SJSA1 (cell line): ENCODE data around the gene FAM83D. TPM values are rescaled to one million over a fixed set of nuclear protein-coding genes. Genes with fewer than 3 reads are reported as not detected.

Experiments used
- DNase-seq, 2 experiments: peaks; one replicate each; pipeline ENCODE4 v3.0.0-alpha.2; 2015 to 2020; ENCODE audit warnings: low spot score in 2 of 2, low read depth in 1 of 2
- H3K27ac ChIP-seq: fragments of 250-450 bp; sonication (Bioruptor Pico); 2 replicates; pipeline ENCODE4 v1.5.1; 2020; ENCODE audit warnings: mild to moderate bottlenecking, moderate library complexity
- H3K27me3 ChIP-seq: fragments of 250-450 bp; sonication (Bioruptor Pico); replicated peaks from 2 replicates; pipeline ENCODE4 v1.5.1; 2020; ENCODE audit warnings: mild to moderate bottlenecking, moderate library complexity
- H3K36me3 ChIP-seq: fragments of 250-450 bp; sonication (Bioruptor Pico); 2 replicates; pipeline ENCODE4 v1.5.1; 2020; ENCODE audit warnings: mild to moderate bottlenecking
- H3K4me1 ChIP-seq: fragments of 250-450 bp; sonication (Bioruptor Pico); replicated peaks from 2 replicates; pipeline ENCODE4 v1.6.1; 2021; ENCODE audit warnings: mild to moderate bottlenecking
- H3K4me3 ChIP-seq: fragments of 250-450 bp; sonication (Bioruptor Pico); 2 replicates; pipeline ENCODE4 v1.5.1; 2020; ENCODE audit warnings: mild to moderate bottlenecking
- H3K9me3 ChIP-seq: fragments of 250-450 bp; sonication (Bioruptor Pico); replicated peaks from 2 replicates; pipeline ENCODE4 v1.5.1; 2020; ENCODE audit warnings: mild to moderate bottlenecking
- total RNA-seq: library from RNA; depleted of rRNA; stranded (reverse); fragments of >200 nt; shearing (Covaris generic); gene quantifications from 2 replicates; pipeline ENCODE4 v1.2.3, GENCODE V29; 2014; rRNA removed

The FAM83D gene, protein sequence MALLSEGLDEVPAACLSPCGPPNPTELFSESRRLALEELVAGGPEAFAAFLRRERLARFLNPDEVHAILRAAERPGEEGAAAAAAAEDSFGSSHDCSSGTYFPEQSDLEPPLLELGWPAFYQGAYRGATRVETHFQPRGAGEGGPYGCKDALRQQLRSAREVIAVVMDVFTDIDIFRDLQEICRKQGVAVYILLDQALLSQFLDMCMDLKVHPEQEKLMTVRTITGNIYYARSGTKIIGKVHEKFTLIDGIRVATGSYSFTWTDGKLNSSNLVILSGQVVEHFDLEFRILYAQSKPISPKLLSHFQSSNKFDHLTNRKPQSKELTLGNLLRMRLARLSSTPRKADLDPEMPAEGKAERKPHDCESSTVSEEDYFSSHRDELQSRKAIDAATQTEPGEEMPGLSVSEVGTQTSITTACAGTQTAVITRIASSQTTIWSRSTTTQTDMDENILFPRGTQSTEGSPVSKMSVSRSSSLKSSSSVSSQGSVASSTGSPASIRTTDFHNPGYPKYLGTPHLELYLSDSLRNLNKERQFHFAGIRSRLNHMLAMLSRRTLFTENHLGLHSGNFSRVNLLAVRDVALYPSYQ
- total RNA-seq, result 71.4 and 85.6 TPM in 2 replicates

DNA sequence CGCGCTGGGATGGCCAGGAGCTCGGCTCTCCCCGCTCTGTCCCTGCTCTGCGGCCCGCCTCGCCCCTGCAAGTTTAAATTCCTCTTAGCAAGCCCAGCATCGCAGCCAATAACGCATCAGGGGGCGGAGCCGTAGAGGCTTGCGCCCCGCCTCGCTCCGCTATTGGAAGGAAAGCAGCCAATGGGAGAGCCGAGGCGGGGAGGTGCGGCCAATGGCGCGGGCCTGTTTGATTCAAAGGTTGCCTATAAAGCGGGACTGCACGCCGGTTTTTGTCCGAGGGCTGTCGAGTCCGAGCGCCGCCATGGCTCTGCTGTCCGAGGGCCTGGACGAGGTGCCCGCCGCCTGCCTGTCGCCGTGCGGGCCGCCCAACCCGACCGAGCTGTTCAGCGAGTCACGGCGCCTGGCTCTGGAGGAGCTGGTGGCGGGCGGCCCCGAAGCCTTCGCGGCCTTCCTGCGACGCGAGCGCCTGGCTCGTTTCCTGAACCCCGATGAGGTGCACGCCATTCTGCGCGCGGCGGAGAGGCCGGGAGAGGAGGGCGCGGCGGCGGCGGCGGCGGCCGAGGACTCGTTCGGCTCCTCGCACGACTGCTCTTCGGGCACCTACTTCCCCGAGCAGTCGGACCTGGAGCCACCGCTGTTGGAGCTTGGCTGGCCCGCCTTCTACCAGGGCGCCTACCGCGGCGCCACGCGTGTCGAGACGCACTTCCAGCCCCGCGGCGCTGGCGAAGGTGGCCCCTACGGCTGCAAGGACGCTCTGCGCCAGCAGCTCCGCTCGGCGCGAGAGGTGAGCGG, at the start of gene FAM83D:
Gene FAM83D (plus strand): TSS at position 276 of the 792 bp plus-strand sequence. CDS start 26 bp downstream, at position 302.
- peak within 1 kb of the TSS; percentile 74 for H3K27ac ChIP-seq

DNA sequence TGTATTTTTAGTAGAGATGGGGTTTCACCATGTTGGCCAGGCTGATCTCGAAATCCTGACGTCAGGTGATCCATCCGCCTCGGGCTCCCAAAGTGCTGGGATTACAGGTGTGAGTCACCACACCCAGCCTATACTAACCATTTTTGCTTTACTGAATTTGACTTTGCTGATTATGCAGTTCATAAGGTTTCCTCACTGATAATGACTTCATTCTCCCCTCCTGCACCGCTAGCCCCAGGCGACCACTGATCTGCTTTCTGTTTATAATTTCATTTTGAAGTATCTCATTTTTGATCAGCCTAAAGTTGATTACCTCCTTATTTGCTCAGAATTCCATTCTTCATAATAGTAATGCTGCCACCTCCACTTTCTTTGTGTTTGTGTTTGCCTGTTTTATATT, 48.7 kb upstream of the FAM83D start:
- no peak for DNase-seq
- Histone ChIP-seq H3K27ac (no peak overlapping the region), H3K4me1 (no peaks in the 10 kb centered on the region), H3K27me3 (peaks cover 24% of the 10 kb centered on the region), H3K4me3 (no peak overlapping the region), H3K36me3 (no peaks in the 10 kb centered on the region), H3K9me3 (no peaks in the 10 kb centered on the region)

More for the DNA sequence above, at the start of gene FAM83D:
- Histone ChIP-seq H3K9me3 (0 out of 2 replicates have a peak, but pooled peaks cover 4% of the 10 kb centered on the region), H3K27me3 (peaks cover 3% of the 10 kb centered on the region; the same call in 1 of the 2 replicates), H3K4me3 (peak within 1 kb of the TSS; percentile 88), H3K36me3 (peaks cover 40% of the 10 kb centered on the region), H3K4me1 (peaks cover 19% of the 10 kb centered on the region)
- peak; percentile 98 for DNase-seq

DNA sequence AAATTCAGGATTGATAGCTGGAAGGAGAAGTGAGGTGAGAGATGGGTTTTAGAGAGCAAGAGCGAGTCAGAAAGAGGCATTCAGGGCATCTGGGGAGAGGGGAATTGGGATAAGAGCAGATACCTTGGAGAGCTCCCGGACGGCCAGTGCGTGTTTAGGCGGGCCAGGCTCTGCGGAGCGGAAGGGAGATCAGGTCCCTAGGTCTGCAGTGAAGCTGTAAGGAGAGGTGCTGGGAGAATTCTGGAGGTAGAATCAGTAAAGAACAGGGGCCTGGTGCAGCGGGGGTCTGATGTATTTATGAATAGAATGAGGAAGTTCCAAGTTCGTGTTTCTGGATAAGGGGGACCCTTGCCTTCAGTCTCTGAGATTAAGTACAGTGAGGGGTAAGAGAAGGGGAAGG, 47.4 kb upstream of the FAM83D start:
- Histone ChIP-seq H3K4me3 (no peak overlapping the region), H3K4me1 (no peaks in the 10 kb centered on the region), H3K27ac (no peak overlapping the region), H3K9me3 (no peaks in the 10 kb centered on the region), H3K36me3 (no peaks in the 10 kb centered on the region), H3K27me3 (peaks cover 36% of the 10 kb centered on the region)
- DNase-seq, result no peak

DNA sequence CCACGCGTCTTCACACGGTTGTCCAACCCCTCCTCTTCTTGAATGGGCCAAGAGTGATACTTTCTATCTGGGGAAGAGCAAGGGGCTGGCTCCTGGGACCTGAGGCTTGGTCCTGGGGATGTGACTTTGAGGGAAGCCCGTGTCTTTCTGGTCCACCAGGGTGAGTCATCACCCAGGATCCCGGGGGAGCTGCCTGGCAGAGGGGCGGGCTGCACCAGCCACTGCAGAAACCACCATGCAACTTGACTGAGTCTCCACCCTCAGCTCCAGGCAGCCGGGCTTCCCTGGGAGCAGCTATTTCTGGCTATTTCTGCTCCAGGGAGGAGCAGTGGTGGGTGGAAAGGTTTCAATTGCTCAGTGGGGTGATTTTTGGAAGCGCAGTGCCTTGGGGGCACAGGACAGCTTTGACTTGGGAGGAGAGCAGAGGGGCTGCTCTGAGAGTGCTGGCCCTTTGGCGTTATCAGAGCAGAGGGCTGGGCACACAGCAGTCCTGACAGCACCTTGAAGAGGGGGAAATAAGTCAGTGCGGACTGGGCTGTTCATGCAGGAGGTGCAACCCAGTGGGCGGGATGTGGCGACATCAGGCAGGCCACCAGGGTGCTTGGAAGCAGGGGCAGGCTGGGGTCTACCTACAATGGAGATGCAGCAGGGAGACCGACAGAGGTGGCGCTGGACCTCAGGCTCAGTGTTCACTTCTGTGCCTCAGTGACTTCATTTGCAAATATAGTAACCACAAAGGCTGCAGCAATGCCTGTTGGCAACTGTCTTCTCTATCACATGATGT, 45.1 kb upstream of the FAM83D start:
- Histone ChIP-seq H3K27me3 (peaks cover 27% of the 10 kb centered on the region), H3K4me1 (no peaks in the 10 kb centered on the region), H3K27ac (no peak overlapping the region), H3K9me3 (no peaks in the 10 kb centered on the region), H3K36me3 (no peaks in the 10 kb centered on the region), H3K4me3 (no peak overlapping the region)
- no peak for DNase-seq

DNA sequence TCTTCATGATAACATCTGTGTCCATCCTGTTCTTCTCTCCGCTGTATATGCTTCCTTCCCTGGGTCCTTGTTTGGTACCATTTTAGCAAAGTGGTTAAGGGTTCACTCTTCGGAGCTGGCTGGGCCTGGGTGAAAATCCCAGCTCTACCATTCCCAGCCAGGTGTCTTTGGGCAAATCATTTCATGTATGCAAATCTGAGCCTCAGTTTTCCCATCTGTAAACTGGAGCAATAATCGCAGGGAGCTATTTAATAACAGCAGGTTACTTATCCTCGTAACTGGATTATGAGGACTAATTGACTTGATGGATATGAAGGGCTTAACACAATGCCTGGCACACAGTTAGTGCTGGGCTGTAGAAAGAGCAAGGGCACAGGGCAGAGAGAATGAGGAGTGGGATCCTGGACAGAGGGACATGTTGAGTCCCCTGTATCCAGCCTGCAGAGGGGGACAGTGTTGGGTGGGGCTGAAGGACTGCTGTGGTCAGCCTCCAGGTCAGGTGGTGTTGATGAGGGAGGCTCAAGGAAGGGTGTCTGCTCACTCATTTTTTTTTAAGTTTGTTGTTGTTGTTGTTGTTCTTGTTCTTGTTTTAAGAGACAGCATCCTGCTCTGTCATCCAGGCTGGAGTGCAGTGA, 44.3 kb upstream of the FAM83D start:
- no peak for DNase-seq
- no peak overlapping the region for H3K27ac ChIP-seq
- H3K4me3 ChIP-seq, result no peak overlapping the region
- H3K27me3 ChIP-seq, result peaks cover 20% of the 10 kb centered on the region
- H3K36me3 ChIP-seq, result no peaks in the 10 kb centered on the region
- H3K4me1 ChIP-seq, result no peaks in the 10 kb centered on the region
- no peaks in the 10 kb centered on the region for H3K9me3 ChIP-seq

DNA sequence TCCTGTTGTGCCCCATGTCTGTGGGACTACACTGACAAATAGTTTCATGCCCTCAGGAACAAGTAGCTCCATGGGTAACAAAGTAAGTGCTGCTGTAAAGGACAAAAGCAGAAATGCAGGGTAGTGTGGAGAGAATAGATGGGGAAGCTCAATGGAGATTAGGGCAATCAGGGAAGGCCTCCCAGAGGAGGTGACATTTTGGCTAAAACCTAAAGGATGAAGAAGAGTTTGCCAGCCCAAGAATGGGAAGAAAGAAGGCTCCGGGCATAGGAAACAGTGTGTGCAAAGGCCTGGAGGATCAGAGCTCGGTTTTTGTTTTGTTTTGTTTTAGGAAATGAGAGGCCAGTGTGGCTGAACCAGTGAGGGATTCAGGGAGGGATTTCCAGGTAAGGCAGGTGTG, 43.6 kb upstream of the FAM83D start:
- no peak for DNase-seq
- Histone ChIP-seq H3K9me3 (no peaks in the 10 kb centered on the region), H3K36me3 (no peaks in the 10 kb centered on the region), H3K4me1 (no peaks in the 10 kb centered on the region), H3K4me3 (no peak overlapping the region), H3K27me3 (peaks cover 19% of the 10 kb centered on the region), H3K27ac (no peak overlapping the region)

DNA sequence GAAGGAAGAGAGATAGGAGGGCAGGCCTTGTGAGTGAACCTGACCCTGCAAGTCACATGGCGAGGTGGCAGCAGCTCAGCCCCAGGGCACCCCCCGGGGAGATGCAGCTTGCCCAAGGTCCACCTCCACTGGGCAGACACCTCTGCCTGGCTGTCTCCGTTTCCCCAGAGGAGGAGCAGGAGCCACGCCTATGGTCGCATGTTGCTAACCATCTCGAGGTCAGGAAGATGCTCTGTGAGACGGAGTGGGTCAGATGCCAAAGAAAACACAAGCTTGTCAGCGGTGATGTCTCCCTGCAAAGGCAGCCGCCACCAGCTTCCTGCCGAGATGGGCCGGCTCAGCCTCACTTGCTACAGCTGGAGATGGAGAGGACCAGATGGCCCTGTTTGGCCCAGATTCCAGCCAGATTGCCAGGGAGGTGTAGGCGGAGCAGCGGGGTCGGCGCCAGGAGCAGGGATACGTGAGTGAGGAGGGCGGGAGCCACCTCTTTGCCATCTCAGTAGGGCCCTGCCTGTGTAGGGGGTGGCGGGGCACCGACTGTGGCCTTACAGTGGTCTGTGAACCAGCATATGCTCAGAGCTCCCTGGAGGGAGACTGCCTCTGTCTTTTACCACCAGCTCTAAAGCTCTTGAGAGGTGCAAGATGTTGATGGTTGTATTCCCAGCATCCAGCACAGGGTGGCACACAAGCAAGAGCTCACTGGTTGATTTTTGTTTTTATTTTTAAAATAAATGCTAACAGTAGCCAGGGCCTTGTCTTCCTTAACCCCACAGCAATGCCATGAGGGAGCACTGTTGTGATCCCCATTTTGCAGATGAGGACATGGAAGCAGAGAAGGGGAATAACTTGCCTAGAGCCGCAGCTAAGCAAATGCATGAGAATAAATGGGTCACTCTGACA, 42.9 kb upstream of the FAM83D start:
- Histone ChIP-seq H3K9me3 (no peaks in the 10 kb centered on the region), H3K4me1 (no peaks in the 10 kb centered on the region), H3K4me3 (no peak overlapping the region), H3K27ac (no peak overlapping the region), H3K27me3 (peaks cover 19% of the 10 kb centered on the region), H3K36me3 (no peaks in the 10 kb centered on the region)
- DNase-seq, result no peak

DNA sequence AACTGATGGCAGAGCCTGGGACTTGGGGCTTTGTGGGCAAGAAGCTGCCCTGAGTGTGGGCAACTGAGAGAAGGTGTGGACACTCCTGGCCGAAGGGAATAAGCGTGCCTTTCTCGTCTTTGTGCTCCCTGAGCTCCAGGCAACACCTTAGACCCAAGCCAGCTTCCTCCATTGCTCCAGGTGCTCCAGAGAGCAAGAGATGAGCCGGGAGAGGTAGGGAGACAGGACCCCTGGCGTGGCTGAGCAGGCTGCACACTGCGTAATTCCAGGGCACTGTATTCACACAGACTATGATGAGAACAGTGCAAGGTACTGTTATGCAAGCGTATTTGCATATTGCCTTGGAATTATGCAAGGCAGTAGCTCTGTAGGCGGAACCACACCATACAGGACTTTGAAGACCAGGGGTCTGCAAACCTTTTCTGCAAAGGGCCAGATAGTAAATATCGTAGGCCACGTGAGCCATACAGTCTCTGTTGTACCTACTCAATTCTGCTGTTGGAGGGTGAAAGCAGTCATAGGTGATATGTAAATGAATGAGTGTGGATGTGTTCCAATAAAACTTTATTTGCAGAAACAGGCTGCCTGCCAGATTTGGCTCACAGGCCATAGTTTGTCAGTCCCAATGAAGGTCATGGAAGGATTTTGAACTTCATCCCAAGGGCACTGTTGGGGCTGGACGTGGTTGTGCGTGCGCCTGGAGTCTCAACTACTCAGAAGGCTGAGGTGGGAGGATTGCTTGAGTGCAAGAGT, 42.1 kb upstream of the FAM83D start:
- Histone ChIP-seq H3K27ac (no peak overlapping the region), H3K4me1 (no peaks in the 10 kb centered on the region), H3K4me3 (no peak overlapping the region), H3K9me3 (no peaks in the 10 kb centered on the region), H3K36me3 (no peaks in the 10 kb centered on the region), H3K27me3 (peaks cover 16% of the 10 kb centered on the region)
- no peak for DNase-seq

DNA sequence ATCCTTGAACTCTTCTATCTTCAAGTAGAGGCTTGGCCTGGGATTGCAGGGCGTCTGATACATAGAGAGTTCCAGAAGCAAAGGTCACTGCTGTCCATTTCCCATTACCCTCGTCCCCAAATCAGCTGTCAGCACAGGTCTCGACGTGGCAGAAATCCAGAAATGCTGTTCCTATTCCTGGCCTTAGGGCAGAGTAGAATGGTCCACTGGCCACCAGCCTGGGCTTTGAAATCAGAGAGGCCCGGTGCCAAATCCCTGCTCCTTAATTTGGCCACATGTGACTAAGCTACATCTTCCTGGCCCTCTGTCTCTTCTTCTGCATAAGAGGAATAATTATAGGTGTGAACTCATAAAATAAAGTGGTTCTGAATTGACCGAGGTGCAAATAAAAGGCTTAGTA, 40.9 kb upstream of the FAM83D start:
- no peak overlapping the region for H3K4me3 ChIP-seq
- no peak for DNase-seq
- no peaks in the 10 kb centered on the region for H3K9me3 ChIP-seq
- H3K4me1 ChIP-seq, result no peaks in the 10 kb centered on the region
- peaks cover 15% of the 10 kb centered on the region for H3K27me3 ChIP-seq
- H3K27ac ChIP-seq, result no peak overlapping the region
- H3K36me3 ChIP-seq, result no peaks in the 10 kb centered on the region

DNA sequence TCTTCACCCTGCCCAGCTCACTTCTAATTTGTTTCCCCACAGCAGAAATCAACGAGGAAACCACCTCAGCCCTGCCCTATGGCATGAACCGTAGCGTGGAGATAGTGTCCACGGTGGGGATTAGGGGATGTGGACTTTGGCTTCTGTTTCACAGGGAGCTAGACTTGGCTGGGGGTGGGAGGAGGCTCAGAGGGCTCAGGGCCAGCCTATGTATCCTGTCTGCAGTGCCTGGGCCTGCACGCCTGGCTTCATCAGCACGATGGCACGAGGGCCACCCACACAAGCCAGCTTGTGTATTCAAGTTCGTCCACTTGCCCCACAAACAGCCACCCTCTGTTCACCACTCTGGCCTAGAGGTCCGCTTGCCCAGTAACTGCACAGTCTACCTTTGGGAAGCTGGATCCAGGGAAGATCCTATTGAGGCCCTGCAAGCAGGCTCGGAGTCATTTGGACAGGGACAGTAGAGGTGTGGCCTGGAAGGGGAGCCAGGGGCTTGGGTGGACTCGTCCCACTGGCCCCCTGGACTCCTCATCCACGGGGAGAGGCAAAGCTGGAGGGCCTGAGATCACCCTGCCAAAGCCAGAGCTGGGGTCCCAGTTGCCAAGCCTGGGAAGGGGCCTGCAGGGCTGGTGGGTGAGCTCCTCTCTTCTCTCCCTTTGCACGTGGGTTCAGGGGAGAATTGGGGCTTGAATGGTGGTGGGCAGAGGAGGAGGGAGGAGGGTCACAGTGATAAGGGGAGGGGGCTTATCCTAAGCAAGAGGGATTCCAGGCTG, 38.0 kb upstream of the FAM83D start:
- Histone ChIP-seq H3K27ac (no peak overlapping the region), H3K4me1 (no peaks in the 10 kb centered on the region), H3K4me3 (no peak overlapping the region), H3K36me3 (no peaks in the 10 kb centered on the region), H3K27me3 (peaks cover 14% of the 10 kb centered on the region), H3K9me3 (no peaks in the 10 kb centered on the region)
- no peak for DNase-seq

DNA sequence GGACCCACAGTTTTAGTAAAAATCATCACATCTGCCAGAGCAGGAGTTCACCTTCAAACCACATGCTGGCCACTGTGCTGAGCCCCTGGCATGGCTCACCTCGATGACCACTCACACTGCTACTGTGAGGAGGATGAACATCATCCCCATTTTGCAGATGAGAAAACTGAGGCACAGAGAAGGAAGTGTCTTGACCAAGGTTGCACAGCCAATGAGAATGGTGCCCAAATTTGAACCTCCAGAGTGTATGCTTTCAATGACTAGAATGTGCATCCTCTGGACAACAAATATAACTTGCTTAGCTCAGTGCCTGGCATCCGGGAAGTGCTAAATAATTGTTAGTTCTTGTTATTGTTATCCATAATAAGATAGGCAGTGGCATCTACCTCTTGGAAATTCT, 37.2 kb upstream of the FAM83D start:
- Histone ChIP-seq H3K27me3 (peaks cover 8% of the 10 kb centered on the region), H3K36me3 (no peaks in the 10 kb centered on the region), H3K4me1 (no peaks in the 10 kb centered on the region), H3K4me3 (no peak overlapping the region), H3K9me3 (no peaks in the 10 kb centered on the region), H3K27ac (no peak overlapping the region)
- DNase-seq, result no peak
